ENCODE results near the gene RAPGEF4. TPM values are rescaled to one million over a fixed set of nuclear protein-coding genes. Genes with fewer than 3 reads are reported as not detected.
"Not testable (repeated sequence)": the region's sequence is repeated elsewhere in the genome, so short reads cannot be mapped to it uniquely, and the experiment has no call there.

RAPGEF4 gene
- total RNA-seq, 1 donor from 2014 or later: 8.7 TPM

- TF ChIP-seq, protein P1, sequence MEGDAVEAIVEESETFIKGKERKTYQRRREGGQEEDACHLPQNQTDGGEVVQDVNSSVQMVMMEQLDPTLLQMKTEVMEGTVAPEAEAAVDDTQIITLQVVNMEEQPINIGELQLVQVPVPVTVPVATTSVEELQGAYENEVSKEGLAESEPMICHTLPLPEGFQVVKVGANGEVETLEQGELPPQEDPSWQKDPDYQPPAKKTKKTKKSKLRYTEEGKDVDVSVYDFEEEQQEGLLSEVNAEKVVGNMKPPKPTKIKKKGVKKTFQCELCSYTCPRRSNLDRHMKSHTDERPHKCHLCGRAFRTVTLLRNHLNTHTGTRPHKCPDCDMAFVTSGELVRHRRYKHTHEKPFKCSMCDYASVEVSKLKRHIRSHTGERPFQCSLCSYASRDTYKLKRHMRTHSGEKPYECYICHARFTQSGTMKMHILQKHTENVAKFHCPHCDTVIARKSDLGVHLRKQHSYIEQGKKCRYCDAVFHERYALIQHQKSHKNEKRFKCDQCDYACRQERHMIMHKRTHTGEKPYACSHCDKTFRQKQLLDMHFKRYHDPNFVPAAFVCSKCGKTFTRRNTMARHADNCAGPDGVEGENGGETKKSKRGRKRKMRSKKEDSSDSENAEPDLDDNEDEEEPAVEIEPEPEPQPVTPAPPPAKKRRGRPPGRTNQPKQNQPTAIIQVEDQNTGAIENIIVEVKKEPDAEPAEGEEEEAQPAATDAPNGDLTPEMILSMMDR (IDR thresholded peaks at IDR 0.05; ENCODE audit: partially characterized antibody, unreplicated experiment): no peak
These were observed 301.8 kb downstream of the RAPGEF4 start for GRCh38 chr2:173037245-173038120.

DNA sequence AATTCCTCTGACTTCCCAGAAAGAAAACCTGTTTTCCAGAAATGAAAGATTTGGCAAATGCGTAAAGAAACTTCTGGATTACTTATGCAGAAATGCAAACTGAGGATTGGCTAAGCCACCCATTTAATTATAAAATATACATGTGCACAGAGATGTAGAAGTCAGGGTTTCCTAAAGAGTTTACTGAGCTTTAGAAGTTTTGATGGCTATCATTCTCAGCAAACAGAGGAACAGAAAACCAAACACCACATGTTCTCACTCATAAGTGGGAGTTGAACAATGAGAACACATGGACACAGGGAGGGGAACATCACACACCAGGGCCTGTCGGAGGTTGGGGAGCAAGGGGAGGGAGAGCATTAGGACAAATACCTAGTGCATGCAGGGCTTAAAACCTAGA lies 302.6 kb downstream of the RAPGEF4 start:
- not testable (repeated sequence) for H3K4me1 Mint-ChIP-seq (ENCODE audit: low read depth, unreplicated experiment); H3K27me3 Mint-ChIP-seq (ENCODE audit: unreplicated experiment); H3K27ac Mint-ChIP-seq (ENCODE audit: unreplicated experiment); H3K9me3 Mint-ChIP-seq (ENCODE audit: unreplicated experiment); DNase-seq; H3K4me3 Mint-ChIP-seq (ENCODE audit: unreplicated experiment); H3K36me3 Mint-ChIP-seq (ENCODE audit: unreplicated experiment)

More at GRCh38 chr2:173037245-173038120, 301.8 kb downstream of the RAPGEF4 start:
- Mint-ChIP-seq H3K27ac (ENCODE audit: unreplicated experiment) (no peak overlapping the region), H3K27me3 (ENCODE audit: unreplicated experiment) (no peaks in the 10 kb centered on the region), H3K36me3 (ENCODE audit: unreplicated experiment) (no peaks in the 10 kb centered on the region), H3K9me3 (ENCODE audit: unreplicated experiment) (no peaks in the 10 kb centered on the region), H3K4me3 (ENCODE audit: unreplicated experiment) (no peak overlapping the region), H3K4me1 (ENCODE audit: low read depth, unreplicated experiment) (no peaks in the 10 kb centered on the region)
- DNase-seq: no peak

- no peaks in the 10 kb centered on the region for H3K4me1 Mint-ChIP-seq (ENCODE audit: low read depth, unreplicated experiment)
- H3K36me3 Mint-ChIP-seq (ENCODE audit: unreplicated experiment): no peaks in the 10 kb centered on the region
- H3K4me3 Mint-ChIP-seq (ENCODE audit: unreplicated experiment): no peak overlapping the region
- no peak for DNase-seq
- no peaks in the 10 kb centered on the region for H3K9me3 Mint-ChIP-seq (ENCODE audit: unreplicated experiment)
- no peak overlapping the region for H3K27ac Mint-ChIP-seq (ENCODE audit: unreplicated experiment)
- H3K27me3 Mint-ChIP-seq (ENCODE audit: unreplicated experiment): no peaks in the 10 kb centered on the region
- TF ChIP-seq, protein P1 (IDR thresholded peaks at IDR 0.05; ENCODE audit: partially characterized antibody, unreplicated experiment): no peak
These were observed 305.1 kb downstream of the RAPGEF4 start for GRCh38 chr2:173040729-173041128.

- TF ChIP-seq, protein P1 (IDR thresholded peaks at IDR 0.05; ENCODE audit: partially characterized antibody, unreplicated experiment): no peak
- Mint-ChIP-seq H3K4me3 (ENCODE audit: unreplicated experiment) (no peak overlapping the region), H3K36me3 (ENCODE audit: unreplicated experiment) (no peaks in the 10 kb centered on the region), H3K9me3 (ENCODE audit: unreplicated experiment) (no peaks in the 10 kb centered on the region), H3K27ac (ENCODE audit: unreplicated experiment) (no peak overlapping the region), H3K27me3 (ENCODE audit: unreplicated experiment) (no peaks in the 10 kb centered on the region), H3K4me1 (ENCODE audit: low read depth, unreplicated experiment) (no peaks in the 10 kb centered on the region)
- DNase-seq: no peak
These were observed 307.8 kb downstream of the RAPGEF4 start for GRCh38 chr2:173043476-173043875.

DNA sequence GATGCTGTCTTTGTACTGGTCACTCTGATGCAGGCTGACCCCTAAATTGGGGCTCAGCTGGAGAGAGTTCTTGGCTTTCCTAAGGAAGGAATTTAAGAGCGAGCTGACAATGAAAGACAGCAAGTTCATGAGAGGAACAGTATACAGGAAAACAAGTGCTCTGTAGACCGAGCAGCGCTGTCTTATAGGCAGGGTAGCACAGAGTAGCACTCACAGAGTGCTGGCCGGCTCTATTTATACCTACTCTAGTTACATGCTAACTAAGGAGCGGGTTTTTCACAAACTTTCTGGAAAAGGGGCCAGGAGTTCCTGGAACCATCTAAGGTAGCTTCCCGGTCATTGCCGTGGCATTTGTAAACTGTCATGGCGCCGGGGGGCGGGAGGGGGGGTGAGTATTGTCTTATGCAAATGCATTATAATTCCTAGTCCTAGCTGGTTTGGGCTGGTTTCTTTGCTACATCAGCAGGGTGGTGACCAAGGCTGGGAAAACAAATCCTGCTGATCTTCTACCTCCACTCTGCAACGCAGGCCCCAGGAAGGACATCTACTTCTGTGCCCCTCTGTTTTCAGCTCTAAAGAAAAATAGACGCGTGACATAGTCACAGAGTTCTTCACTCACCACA lies 308.4 kb downstream of the RAPGEF4 start:
- Mint-ChIP-seq H3K9me3 (ENCODE audit: unreplicated experiment) (no peaks in the 10 kb centered on the region), H3K27me3 (ENCODE audit: unreplicated experiment) (no peaks in the 10 kb centered on the region), H3K4me1 (ENCODE audit: low read depth, unreplicated experiment) (no peaks in the 10 kb centered on the region), H3K27ac (ENCODE audit: unreplicated experiment) (no peak overlapping the region), H3K4me3 (ENCODE audit: unreplicated experiment) (no peak overlapping the region), H3K36me3 (ENCODE audit: unreplicated experiment) (no peaks in the 10 kb centered on the region)
- no peak for DNase-seq
- TF ChIP-seq, protein P1 (IDR thresholded peaks at IDR 0.05; ENCODE audit: partially characterized antibody, unreplicated experiment): no peak

Measured in glutamatergic neuron (in vitro differentiated cells).